GM12864 (cell line): ENCODE data around the gene SOX18.

Experiments
- DNase-seq: peaks from one replicate; pipeline ENCODE4 v3.0.0-alpha.2; 2011; ENCODE audit warnings: low read depth
- H3K4me3 ChIP-seq: 2 replicates; pipeline ENCODE4 v1.5.1; 2011; ENCODE audit warnings: mild to moderate bottlenecking, low read depth, low read length, control low read depth
- TF ChIP-seq, protein P1 (sequence below): IDR thresholded peaks from 2 replicates; pipeline ENCODE4 v1.5.1; 2011; ENCODE audit warnings: low read depth, mild to moderate bottlenecking, moderate library complexity, low read length, control low read depth, inconsistent platforms; ENCODE audit errors: missing control alignments

SOX18 gene

DNA sequence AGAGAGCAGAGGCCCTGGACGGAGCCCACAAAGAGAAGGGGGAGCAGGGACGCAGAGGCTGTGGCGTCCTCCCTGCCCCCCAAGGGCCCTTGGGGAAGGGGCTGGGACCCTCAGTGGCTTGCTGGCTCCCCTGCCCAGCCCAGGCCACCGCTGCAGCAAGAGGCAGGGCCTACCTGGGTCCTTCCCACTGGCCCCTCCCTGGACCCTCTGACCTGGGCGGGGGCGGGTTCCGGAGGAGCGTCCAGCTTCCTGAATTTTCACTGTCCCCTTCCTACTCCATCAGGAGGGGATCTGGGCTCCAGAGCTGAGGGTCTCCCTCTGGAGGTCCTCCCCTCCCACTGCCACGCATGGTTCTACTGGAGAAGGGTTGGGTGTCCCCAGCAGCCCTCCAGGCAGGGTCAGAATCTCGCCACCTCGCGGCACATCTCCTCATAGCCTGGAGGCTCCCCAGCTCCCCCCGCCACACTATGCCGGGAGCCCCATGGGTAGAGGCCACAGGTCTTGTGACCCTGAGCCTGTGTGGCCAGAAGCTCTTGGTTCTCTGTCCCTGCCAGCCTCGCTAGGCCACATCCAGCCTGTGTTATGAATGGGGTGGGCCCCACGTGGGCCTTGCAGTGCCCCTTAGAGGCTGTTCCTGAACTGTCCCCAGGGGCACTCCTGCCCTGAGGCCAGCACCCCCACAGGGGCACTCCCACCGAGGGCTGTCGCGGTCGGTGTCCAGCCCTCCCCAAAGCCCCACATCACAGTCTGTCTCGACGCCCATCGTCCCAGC is 1.0 kb upstream of the SOX18 start:
- no peak for DNase-seq
- no peak overlapping the region for H3K4me3 ChIP-seq
- TF ChIP-seq, protein P1, sequence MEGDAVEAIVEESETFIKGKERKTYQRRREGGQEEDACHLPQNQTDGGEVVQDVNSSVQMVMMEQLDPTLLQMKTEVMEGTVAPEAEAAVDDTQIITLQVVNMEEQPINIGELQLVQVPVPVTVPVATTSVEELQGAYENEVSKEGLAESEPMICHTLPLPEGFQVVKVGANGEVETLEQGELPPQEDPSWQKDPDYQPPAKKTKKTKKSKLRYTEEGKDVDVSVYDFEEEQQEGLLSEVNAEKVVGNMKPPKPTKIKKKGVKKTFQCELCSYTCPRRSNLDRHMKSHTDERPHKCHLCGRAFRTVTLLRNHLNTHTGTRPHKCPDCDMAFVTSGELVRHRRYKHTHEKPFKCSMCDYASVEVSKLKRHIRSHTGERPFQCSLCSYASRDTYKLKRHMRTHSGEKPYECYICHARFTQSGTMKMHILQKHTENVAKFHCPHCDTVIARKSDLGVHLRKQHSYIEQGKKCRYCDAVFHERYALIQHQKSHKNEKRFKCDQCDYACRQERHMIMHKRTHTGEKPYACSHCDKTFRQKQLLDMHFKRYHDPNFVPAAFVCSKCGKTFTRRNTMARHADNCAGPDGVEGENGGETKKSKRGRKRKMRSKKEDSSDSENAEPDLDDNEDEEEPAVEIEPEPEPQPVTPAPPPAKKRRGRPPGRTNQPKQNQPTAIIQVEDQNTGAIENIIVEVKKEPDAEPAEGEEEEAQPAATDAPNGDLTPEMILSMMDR = peak; percentile 2

DNA sequence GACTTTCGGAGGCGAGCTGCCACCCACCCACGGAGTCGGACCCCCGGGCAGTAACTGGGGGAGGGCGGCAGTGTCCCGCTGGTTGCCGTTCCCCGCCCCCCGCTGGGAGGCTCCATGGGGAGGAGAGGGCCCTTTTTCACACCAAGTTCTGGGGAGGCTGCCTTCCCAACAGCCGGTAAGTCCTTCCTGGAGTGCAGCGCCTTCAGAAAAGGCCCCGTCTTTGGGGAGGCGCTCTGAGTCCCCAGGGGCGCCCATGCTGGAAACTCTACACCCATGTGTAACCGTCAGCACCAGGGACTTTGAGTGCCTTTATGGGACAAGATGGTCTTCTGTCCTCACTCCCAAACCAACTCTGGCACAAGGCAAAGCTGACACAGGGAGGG is 430 bp upstream of the SOX18 start:
- no peak for DNase-seq
- TF ChIP-seq, protein P1 = no peak
- no peak overlapping the region for H3K4me3 ChIP-seq

DNA sequence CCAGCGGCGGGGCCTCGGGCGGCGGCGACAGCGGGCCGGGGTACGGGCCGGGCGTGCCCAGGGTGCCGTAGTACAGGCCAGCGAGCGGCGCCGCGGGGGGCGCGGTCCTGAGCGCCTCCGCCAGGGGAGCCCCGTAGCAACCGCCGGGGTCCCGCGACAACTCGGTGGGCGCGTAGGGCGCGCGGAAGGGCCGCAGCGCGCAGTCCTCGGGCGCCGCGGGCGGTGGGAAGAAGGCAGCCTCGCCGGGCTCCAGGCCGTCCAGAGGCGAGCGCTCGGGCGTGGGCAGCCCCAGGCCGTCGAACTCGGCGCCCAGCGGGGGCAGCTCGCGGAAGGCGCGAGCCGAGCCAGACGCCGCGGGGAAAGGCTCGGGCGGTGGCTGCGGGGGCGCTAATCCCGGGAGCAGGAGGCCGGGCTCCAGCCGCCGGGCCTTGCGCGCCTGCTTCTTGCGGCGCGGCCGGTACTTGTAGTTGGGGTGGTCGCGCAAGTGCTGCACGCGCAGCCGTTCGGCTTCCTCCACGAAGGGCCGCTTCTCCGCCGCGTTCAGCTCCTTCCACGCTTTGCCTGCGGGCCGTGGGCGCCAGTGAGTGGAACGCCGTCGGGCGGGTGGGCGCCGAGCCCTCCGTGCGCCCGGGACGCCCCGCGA is 916 bp downstream of the SOX18 start:
- no peak overlapping the region for H3K4me3 ChIP-seq
- DNase-seq = no peak
- TF ChIP-seq, protein P1 = no peak

DNA sequence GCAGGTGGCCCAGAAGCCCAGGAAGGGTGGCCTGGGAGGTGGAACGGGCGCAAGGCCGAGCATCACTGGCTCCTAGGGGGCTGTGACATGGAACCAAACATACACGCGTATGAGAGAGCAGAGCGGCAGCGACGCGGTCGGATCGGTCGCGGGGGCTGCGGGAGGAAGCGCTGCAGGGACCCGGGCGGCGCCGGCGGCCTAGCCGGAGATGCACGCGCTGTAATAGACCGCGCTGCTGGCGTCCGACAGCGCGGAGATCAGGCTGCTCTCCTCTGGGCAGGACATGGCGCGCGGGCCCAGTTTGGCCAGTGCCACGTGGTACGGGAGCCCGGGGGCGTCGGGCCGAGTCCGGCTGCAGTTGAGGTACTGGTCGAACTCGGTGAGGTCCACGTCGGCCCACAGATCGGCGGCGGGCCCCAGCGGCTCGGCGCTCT is 1.5 kb downstream of the SOX18 start:
- H3K4me3 ChIP-seq = no peak overlapping the region
- TF ChIP-seq, protein P1 = no peak
- no peak for DNase-seq

DNA sequence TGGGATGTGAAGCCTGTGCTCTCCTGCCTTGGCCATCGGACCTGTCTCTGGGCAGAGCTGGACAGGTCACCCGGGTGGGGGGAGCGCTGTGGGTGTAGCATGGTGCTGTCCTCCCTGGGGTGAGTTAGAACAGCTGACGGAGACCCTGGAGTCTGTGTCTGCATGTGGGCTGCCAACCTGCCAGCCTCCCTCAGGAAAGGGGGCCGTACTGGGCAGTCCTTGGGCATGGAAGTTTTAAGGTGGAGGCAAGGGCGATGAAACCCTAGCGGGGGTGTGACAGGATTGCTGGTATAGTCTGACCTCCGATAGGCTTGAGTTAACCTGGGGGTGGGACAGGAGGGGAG is 2.4 kb downstream of the SOX18 start:
- DNase-seq = no peak
- no peak overlapping the region for H3K4me3 ChIP-seq
- TF ChIP-seq, protein P1 = no peak

DNA sequence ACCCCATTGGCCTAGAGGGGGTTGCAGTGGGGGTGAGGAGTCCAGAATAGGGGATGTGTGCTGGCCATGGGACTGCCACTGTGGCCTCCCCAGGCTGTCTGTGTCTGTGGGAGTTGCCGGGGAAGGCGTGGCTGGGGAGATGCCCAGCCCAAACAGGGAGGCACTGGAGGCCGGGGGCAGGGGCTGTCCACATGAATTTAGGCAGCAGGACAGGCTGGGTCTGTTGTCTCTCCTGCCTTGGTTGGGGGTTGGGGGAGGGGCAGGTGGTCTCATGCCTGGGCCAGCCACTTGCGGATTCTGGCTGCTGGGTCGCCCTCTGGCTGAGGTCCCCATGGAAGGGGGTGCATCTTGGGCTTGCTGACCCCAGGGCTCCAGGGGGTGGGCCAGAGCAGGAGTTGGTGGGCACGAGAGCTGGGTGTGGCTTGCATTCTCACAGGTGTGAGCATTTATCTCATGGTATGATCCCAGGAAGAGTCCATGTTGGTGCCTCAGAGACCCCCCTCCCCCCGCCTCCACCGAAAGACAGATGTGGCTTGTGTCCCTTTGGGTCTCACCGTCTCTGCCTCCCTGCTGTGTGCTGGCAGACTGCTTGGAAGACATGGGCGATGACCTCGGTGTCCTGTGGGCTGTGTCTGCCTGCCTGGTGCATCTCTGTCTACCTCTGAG is 4.0 kb downstream of the SOX18 start:
- TF ChIP-seq, protein P1 = no peak
- no peak for DNase-seq
- H3K4me3 ChIP-seq = no peak overlapping the region
